HEK293 (cell line): Measurements from ENCODE around the gene DPCD.

Source experiments
- KLF16 ChIP-seq: fragments of 450-650 bp; formaldehyde crosslinking; IDR thresholded peaks from 2 replicates; pipeline ENCODE4 v1.5.1; 2017; ENCODE audit warnings: missing biosample characterization, missing genetic modification characterization
- MZF1 ChIP-seq: fragments of 450-650 bp; formaldehyde crosslinking; IDR thresholded peaks from 2 replicates; pipeline ENCODE4 v1.5.1; 2017; ENCODE audit warnings: missing biosample characterization, missing genetic modification characterization, borderline replicate concordance
- SALL2 ChIP-seq: fragments of 450-650 bp; formaldehyde crosslinking; IDR thresholded peaks from 2 replicates; pipeline ENCODE4 v1.5.0; 2017; ENCODE audit warnings: missing biosample characterization, mild to moderate bottlenecking, missing genetic modification characterization, borderline replicate concordance
- SP3 ChIP-seq: fragments of 450-650 bp; formaldehyde crosslinking; IDR thresholded peaks from 2 replicates; pipeline ENCODE4 v1.5.1; 2016; ENCODE audit warnings: missing biosample characterization, missing genetic modification characterization
- TSHZ1 ChIP-seq: fragments of 450-650 bp; formaldehyde crosslinking; IDR thresholded peaks from 2 replicates; pipeline ENCODE4 v1.5.1; 2016; ENCODE audit warnings: missing biosample characterization, missing genetic modification characterization, borderline replicate concordance
- ZBTB17 ChIP-seq: fragments of 450-650 bp; formaldehyde crosslinking; IDR thresholded peaks from 2 replicates; pipeline ENCODE4 v1.5.1; 2016; ENCODE audit warnings: missing biosample characterization, missing genetic modification characterization
- ZNF132 ChIP-seq: fragments of 450-650 bp; formaldehyde crosslinking; IDR thresholded peaks from 2 replicates; pipeline ENCODE4 v1.5.1; 2017; ENCODE audit warnings: missing biosample characterization, missing genetic modification characterization, borderline replicate concordance
- ZNF184 ChIP-seq: fragments of 450-650 bp; IDR thresholded peaks from 2 replicates; pipeline ENCODE4 v1.5.1; 2018; ENCODE audit warnings: missing biosample characterization, mild to moderate bottlenecking, missing genetic modification characterization
- ZNF211 ChIP-seq: fragments of 450-650 bp; formaldehyde crosslinking; IDR thresholded peaks from 2 replicates; pipeline ENCODE4 v1.5.1; 2016; ENCODE audit warnings: low read depth, missing biosample characterization, missing genetic modification characterization
- ZNF26 ChIP-seq: fragments of 450-650 bp; formaldehyde crosslinking; IDR thresholded peaks from 2 replicates; pipeline ENCODE4 v1.5.1; 2016; ENCODE audit warnings: missing biosample characterization, missing genetic modification characterization
- ZNF292 ChIP-seq: fragments of 450-650 bp; formaldehyde crosslinking; IDR thresholded peaks from 2 replicates; pipeline ENCODE4 v1.5.1; 2016; ENCODE audit warnings: low read depth, missing biosample characterization, missing genetic modification characterization, borderline replicate concordance
- ZNF324 ChIP-seq: fragments of 450-650 bp; formaldehyde crosslinking; IDR thresholded peaks from 2 replicates; pipeline ENCODE4 v1.5.1; 2016; ENCODE audit warnings: missing biosample characterization, missing genetic modification characterization
- ZNF335 ChIP-seq: fragments of 450-650 bp; formaldehyde crosslinking; conservative IDR thresholded peaks from 2 replicates; pipeline ENCODE4 v1.5.1; 2016; ENCODE audit warnings: missing biosample characterization, missing genetic modification characterization
- ZNF513 ChIP-seq: fragments of 450-650 bp; IDR thresholded peaks from 2 replicates; pipeline ENCODE4 v1.5.1; 2018; ENCODE audit warnings: missing biosample characterization, missing genetic modification characterization
- ZNF530 ChIP-seq: fragments of 450-650 bp; formaldehyde crosslinking; IDR thresholded peaks from 2 replicates; pipeline ENCODE4 v1.5.1; 2016; ENCODE audit warnings: low read depth, missing biosample characterization, missing genetic modification characterization
- ZNF549 ChIP-seq: fragments of 450-650 bp; IDR thresholded peaks from 2 replicates; pipeline ENCODE4 v1.5.1; 2018; ENCODE audit warnings: missing biosample characterization, missing genetic modification characterization, mild to moderate bottlenecking, inconsistent platforms, moderate library complexity
- ZNF561 ChIP-seq: fragments of 450-650 bp; IDR thresholded peaks from 2 replicates; pipeline ENCODE4 v1.5.1; 2018; ENCODE audit warnings: missing biosample characterization, missing genetic modification characterization, borderline replicate concordance
- ZNF585B ChIP-seq: fragments of 450-650 bp; formaldehyde crosslinking; IDR thresholded peaks from 2 replicates; pipeline ENCODE4 v1.5.1; 2016; ENCODE audit warnings: missing biosample characterization, missing genetic modification characterization
- ZNF626 ChIP-seq: fragments of 450-650 bp; sonication (Bioruptor Pico); formaldehyde crosslinking; IDR thresholded peaks from 2 replicates; pipeline ENCODE4 v1.5.1; 2018; ENCODE audit warnings: missing biosample characterization, missing genetic modification characterization, inconsistent platforms
- ZNF768 ChIP-seq: fragments of 450-650 bp; formaldehyde crosslinking; IDR thresholded peaks from 2 replicates; pipeline ENCODE4 v1.5.1; 2018; ENCODE audit warnings: missing biosample characterization, mild to moderate bottlenecking, missing genetic modification characterization
- ZNF843 ChIP-seq: fragments of 450-650 bp; formaldehyde crosslinking; IDR thresholded peaks from 2 replicates; pipeline ENCODE4 v1.5.1; 2016; ENCODE audit warnings: missing biosample characterization, missing genetic modification characterization
- ZSCAN23 ChIP-seq: fragments of 450-650 bp; formaldehyde crosslinking; IDR thresholded peaks from 2 replicates; pipeline ENCODE4 v1.5.1; 2016; ENCODE audit warnings: missing biosample characterization, missing genetic modification characterization
- TF ChIP-seq, protein P1 (sequence below): fragments of 450-650 bp; formaldehyde crosslinking; IDR thresholded peaks from 2 replicates; pipeline ENCODE4 v1.5.1; 2016; ENCODE audit warnings: missing biosample characterization, missing genetic modification characterization
- TF ChIP-seq, protein P2 (sequence below): fragments of 450-650 bp; formaldehyde crosslinking; IDR thresholded peaks from 2 replicates; pipeline ENCODE4 v1.5.0; 2017; ENCODE audit warnings: missing biosample characterization, missing genetic modification characterization, borderline replicate concordance
- TF ChIP-seq, protein P3 (sequence below): fragments of 450-650 bp; formaldehyde crosslinking; IDR thresholded peaks from 2 replicates; pipeline ENCODE4 v1.5.1; 2017; ENCODE audit warnings: missing biosample characterization, missing genetic modification characterization

DPCD gene

GRCh38 chr10:101587725-101588653 is at the start of gene DPCD, which contains the start of gene POLL (continued):
- TF ChIP-seq ZNF132 (no peak), ZNF211 (tag by site-specific recombination) (no peak), SP3 (tag by site-specific recombination) (peak; percentile 83), ZBTB17 (tag by site-specific recombination) (no peak; the same call in 1 of the 2 replicates), ZNF26 (tag by site-specific recombination) (no peak), ZNF626 (tag by site-specific recombination) (no peak), ZNF561 (no peak), ZNF585B (no peak), TSHZ1 (tag by site-specific recombination) (no peak), ZNF843 (tag by site-specific recombination) (peak; percentile 27; the same call in 1 of the 2 replicates), ZNF324 (no peak), ZNF549 (no peak), ZNF530 (tag by site-specific recombination) (no peak), ZNF335 (tag by site-specific recombination) (peak; percentile 29), MZF1 (tag by site-specific recombination) (no peak), ZNF513 (tag by site-specific recombination) (no peak), ZSCAN23 (no peak), ZNF184 (tag by site-specific recombination) (no peak), SALL2 (tag by site-specific recombination) (no peak), ZNF768 (tag by site-specific recombination) (no peak), ZNF292 (tag by site-specific recombination) (no peak), KLF16 (tag by site-specific recombination) (no peak)
- TF ChIP-seq, protein P1, sequence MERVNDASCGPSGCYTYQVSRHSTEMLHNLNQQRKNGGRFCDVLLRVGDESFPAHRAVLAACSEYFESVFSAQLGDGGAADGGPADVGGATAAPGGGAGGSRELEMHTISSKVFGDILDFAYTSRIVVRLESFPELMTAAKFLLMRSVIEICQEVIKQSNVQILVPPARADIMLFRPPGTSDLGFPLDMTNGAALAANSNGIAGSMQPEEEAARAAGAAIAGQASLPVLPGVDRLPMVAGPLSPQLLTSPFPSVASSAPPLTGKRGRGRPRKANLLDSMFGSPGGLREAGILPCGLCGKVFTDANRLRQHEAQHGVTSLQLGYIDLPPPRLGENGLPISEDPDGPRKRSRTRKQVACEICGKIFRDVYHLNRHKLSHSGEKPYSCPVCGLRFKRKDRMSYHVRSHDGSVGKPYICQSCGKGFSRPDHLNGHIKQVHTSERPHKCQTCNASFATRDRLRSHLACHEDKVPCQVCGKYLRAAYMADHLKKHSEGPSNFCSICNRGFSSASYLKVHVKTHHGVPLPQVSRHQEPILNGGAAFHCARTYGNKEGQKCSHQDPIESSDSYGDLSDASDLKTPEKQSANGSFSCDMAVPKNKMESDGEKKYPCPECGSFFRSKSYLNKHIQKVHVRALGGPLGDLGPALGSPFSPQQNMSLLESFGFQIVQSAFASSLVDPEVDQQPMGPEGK (tag by site-specific recombination) = peak; percentile 89
- TF ChIP-seq, protein P2, sequence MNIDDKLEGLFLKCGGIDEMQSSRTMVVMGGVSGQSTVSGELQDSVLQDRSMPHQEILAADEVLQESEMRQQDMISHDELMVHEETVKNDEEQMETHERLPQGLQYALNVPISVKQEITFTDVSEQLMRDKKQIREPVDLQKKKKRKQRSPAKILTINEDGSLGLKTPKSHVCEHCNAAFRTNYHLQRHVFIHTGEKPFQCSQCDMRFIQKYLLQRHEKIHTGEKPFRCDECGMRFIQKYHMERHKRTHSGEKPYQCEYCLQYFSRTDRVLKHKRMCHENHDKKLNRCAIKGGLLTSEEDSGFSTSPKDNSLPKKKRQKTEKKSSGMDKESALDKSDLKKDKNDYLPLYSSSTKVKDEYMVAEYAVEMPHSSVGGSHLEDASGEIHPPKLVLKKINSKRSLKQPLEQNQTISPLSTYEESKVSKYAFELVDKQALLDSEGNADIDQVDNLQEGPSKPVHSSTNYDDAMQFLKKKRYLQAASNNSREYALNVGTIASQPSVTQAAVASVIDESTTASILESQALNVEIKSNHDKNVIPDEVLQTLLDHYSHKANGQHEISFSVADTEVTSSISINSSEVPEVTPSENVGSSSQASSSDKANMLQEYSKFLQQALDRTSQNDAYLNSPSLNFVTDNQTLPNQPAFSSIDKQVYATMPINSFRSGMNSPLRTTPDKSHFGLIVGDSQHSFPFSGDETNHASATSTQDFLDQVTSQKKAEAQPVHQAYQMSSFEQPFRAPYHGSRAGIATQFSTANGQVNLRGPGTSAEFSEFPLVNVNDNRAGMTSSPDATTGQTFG (tag by site-specific recombination) = no peak
- TF ChIP-seq, protein P3, sequence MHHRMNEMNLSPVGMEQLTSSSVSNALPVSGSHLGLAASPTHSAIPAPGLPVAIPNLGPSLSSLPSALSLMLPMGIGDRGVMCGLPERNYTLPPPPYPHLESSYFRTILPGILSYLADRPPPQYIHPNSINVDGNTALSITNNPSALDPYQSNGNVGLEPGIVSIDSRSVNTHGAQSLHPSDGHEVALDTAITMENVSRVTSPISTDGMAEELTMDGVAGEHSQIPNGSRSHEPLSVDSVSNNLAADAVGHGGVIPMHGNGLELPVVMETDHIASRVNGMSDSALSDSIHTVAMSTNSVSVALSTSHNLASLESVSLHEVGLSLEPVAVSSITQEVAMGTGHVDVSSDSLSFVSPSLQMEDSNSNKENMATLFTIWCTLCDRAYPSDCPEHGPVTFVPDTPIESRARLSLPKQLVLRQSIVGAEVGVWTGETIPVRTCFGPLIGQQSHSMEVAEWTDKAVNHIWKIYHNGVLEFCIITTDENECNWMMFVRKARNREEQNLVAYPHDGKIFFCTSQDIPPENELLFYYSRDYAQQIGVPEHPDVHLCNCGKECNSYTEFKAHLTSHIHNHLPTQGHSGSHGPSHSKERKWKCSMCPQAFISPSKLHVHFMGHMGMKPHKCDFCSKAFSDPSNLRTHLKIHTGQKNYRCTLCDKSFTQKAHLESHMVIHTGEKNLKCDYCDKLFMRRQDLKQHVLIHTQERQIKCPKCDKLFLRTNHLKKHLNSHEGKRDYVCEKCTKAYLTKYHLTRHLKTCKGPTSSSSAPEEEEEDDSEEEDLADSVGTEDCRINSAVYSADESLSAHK (tag by site-specific recombination) = no peak
